NCI-H460 (cell line): Measurements from ENCODE around the gene GMPS. TPM values are rescaled to one million over a fixed set of nuclear protein-coding genes. Genes with fewer than 3 reads are reported as not detected.
"Not testable (repeated sequence)": the region's sequence is repeated elsewhere in the genome, so short reads cannot be mapped to it uniquely, and the experiment has no call there.

Source experiments
- DNase-seq: peaks from one replicate; pipeline ENCODE4 v3.0.0-alpha.2; 2016; ENCODE audit warnings: low read depth; ENCODE audit errors: extremely low read depth
- total RNA-seq: library from RNA; depleted of rRNA; stranded (reverse); fragments of >200 nt; shearing (Covaris generic); gene quantifications from 2 replicates; pipeline ENCODE4 v1.2.3, GENCODE V29; 2014

The GMPS gene
- total RNA-seq, 1 experiment from 2014 or later = 86.4 TPM

DNA sequence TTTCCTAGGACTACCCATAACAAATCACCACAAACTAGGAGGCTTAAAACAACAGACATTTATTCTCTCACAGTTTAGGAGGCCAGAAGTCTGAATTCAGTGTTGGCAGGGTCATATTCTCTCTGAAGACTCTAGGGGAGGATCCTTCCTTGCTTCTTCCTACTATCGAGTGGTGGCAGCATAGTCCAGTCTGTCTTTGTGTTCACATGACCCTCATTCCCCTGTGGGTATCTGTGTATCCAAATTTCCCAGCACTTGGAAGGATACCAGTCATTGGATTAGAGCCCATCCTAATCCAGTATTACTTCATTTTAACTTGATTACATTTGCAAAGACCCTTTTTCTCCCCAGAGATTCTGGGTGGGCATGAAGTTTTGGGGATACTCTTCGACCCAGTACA is 63.8 kb downstream of the GMPS start:
- DNase-seq = no peak

- no peak for DNase-seq
Observed at GRCh38 chr3:155938409-155938808, 68.0 kb downstream of the GMPS start.

- no peak for DNase-seq
Observed at GRCh38 chr3:155941354-155941753, 70.9 kb downstream of the GMPS start.

DNA sequence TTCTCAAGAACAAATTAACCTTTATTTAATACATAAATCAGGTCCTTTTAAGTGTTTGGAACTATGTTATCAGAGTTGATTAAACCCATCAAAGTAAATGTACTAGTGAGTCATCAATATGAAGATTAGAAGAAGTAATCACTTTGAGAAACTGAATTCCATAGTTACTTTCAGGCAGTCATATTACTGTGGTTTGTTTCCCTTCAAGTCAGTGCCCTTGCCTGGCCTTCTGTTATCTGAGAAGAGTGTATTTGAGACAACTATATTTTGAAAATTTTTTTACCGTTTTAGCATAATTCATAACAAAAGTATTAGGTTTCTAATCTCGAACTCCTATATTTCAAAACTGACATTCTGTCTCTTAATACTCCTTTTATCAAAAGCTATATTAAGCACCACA is 73.6 kb downstream of the GMPS start:
- DNase-seq = no peak

- DNase-seq = peak; percentile 33
Observed at GRCh38 chr3:155946178-155946577, 75.7 kb downstream of the GMPS start.

DNA sequence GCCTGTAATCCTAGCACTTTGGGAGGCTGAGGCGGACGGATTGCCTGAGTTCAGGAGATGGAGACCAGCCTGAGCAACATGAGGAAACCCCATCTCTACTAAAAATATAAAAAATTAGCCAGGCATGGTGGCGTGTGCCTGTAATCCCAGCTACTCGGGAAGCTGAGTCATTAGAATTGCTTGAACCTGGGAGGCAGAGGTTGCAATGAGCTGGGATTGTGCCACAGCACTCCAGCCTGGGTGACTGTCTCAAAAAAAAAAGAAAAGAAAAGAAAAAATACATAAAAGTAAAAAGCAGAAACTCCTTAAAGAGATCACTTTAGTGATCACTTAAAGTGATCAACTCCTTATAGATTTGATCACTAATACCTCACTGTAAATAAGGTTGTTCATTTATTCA is 78.0 kb downstream of the GMPS start:
- DNase-seq = no peak

DNA sequence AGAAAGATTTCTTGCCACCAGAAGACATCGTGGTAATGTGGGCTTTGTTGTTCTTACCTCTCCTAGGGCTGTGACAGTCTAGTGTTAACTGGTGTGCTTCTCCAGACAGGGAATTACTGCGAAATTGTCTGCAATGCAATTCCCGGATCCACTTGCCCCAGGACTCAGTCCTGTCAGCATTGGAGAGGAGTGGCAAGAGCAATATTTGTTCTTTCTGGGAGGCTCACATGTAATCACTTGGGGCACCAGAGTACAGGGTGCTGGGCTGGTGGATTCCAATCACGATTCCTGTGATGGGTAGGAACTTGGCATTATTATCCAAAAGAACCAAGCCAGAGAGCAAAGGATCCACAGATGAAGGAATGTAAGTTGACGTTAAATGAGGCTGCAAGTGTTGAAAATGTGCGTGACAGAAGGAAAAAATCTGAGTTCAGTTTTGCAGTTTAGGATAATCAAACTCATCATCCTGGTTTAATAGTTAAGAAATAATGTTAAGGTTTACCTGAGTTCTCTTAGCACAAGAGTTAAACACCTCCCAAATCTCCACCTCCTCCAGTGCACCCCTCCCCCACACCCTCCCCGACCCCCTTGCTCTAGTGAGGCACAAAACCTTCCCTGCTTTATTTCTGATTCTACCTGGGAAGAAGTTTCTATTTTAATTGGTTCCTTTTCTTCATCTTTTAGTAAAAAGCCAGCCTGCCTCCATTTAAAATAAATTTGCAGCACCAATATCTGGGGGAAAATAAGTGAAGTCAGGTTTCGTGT is 79.2 kb downstream of the GMPS start:
- no peak for DNase-seq

DNA sequence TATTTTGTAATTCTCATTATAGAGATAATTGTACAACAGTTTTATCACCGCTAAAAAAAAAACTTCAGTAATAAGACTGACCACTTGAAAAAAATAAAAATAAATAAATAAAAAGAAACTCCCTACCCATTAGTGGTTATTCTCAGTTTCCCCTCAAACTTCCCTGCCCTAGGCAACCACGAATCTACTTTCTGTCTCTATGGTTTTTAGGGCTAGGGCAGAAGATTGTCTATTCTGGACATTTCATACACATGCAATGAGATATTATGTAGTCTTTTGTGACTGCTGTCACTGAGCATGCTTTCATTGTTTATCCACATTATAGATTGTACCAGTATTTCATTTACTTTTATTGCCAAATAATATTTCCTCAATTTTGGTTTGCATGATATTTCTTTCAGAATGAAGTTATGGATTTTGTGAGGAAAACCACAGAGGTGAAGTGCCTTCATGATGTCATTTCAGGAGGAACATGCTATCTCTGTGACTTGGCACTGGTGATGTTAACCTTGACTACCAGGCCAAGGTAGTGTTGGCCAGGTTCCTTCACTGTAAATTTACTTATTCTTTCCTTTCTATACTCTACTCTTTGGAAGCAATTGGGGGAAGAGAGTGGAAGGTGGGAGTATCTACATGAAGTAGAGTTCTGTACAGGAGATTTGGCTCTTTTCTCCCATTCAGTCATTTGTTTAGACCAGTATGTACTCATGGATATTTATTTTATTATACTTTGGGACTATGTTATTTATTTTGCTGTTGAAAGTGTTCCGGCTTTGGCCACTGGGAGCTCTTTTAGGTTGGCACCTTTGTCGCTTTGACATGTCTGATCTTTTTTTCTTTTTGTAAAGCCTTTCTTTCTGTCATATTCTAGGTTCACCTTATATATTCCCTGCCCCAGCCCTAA is 86.3 kb downstream of the GMPS start:
- DNase-seq = no peak

DNA sequence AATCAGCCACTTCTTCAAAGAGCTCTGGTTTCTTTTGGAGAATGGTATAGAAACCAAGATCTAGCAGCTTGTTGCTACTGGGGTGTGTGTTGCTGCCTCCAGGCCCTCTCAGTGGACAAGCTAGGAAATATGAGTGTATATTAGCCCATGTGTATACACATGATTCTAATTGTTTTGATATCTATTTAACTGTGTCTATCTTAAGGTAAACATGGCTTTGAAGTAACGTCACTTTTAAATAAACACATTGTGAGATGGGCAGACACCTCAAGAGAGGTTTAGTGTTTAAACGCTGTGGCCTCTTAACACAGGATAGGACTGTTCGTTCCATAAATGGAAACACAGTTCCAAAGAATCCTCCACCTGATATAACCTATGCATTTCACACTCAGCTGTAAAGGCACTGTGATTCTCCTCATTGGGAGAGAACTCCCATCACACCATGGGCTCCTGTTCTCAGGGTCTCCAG is 87.0 kb downstream of the GMPS start:
- no peak for DNase-seq

- DNase-seq = no peak
Observed at GRCh38 chr3:155958676-155959075, 88.2 kb downstream of the GMPS start.

DNA sequence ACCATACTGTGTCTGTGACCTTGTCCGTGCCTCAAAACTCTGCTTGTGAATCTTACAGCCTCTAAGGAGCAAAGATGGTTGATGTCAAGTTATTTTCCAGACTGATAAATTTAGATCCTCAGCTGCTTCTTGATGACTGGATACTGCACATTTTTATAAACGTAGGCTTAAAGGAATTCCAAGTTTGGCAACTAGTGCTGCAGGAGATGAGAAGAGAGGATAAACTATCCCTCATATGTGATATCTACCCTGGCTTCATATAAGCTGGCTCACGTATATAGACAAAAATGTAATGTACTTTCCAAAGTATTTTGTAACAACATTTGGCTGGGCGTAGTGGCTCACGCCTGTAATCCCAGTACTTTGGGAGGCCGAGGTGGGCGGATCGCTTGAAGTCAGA is 89.6 kb downstream of the GMPS start:
- DNase-seq = no peak

DNA sequence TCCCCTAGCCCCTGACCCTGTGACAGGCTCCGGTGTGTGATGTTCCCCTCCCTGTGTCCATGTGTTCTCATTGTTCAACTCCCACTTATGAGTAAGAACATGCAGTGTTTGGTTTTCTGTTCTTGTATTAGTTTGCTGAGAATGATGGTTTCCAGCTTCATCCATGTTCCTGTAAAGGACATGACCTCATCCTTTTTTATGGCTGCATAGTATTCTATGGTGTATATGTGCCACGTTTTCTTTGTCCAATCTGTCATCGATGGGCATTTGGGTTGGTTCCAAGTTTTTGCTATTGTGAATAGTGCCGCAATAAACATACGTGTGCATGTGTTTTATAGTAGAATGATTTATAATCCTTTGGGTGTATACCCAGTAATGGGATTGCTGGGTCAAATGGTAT is 90.6 kb downstream of the GMPS start:
- not testable (repeated sequence) for DNase-seq

DNA sequence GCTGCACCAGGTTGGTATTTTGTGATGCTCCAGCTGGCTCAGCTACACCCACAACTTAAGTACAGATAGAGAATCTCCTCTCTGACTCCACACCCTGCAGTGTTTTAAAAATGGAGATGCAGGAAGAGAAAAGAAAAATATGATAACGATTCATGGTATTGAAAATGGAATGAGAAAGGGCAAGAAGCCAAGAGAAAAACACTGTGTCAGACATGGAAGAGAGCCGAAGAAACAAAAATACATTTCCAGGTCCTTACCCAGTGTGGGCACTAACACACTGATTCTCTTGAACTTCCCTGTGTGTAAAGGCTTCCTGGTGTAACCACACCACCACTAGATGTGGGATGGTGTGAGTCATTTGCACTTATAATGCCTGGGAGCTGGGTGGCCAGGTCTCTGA is 93.1 kb downstream of the GMPS start:
- no peak for DNase-seq

- no peak for DNase-seq
Observed at GRCh38 chr3:155970398-155970797, 99.9 kb downstream of the GMPS start.

DNA sequence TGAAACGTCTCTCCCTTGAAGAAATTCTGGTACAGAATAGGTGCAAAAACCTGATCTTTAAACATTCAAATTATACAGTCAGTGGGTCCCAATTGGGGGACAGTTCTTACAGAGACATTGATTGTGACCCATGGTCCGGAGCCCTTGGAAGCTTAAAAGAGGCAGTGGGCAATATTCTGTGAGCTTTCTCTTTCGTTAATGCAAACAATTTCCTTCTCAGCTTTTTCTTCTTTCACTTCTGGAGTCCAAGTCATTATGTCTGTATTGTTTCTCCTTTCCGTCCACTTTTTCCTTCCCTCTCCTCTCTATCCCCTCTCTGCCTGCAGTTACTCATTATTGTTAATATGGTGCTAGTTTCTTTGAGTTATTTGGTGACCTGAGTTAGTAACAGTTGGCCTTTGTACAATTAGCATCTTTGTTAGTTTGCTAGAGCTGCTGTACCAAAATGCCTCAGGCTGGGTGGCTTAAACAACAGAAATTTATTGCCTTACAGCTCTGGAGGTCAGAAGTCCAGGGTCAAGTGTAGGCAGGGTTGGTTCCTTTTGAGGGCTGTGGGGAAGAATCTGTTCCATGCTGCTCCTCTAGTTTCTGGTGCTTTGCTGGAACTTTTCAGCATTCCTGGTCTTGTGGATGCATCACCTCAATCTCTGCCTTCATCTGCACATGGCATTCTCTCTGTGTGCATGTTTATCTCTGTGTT is 102.6 kb downstream of the GMPS start:
- DNase-seq = no peak

- no peak for DNase-seq
Observed at GRCh38 chr3:155978324-155978723, 107.9 kb downstream of the GMPS start.

- no peak for DNase-seq
Observed at GRCh38 chr3:155979746-155980145, 109.3 kb downstream of the GMPS start.

GRCh38 chr3:155981669-155982068 is 111.2 kb downstream of the GMPS start:
- DNase-seq = no peak

- DNase-seq = no peak
Observed at GRCh38 chr3:155983834-155984474, 113.5 kb downstream of the GMPS start.

- DNase-seq = no peak
Observed at GRCh38 chr3:155984791-155985417, 114.5 kb downstream of the GMPS start.
